Measurements from ENCODE around the gene CRYGS. TPM values are rescaled to one million over a fixed set of nuclear protein-coding genes. Genes with fewer than 3 reads are reported as not detected.

The CRYGS gene
- total and polyA plus RNA-seq, 2 donors (not counting 1 experiment from before 2014, with no cell fraction given), result 3.6 to 10.9 TPM

GRCh38 chr3:186511702-186512101, 32.5 kb downstream of the CRYGS start:
- no peak overlapping the region for H3K4me3 ChIP-seq (ENCODE audit: control extremely low read depth in 1 of 5, extremely low read depth in 1 of 5, insufficient read depth in 1 of 5, low read depth in 2 of 5, low read length in 4 of 5)
- ATAC-seq (ENCODE audit: low read depth) (no peak), DNase-seq (no peak)
- intact Hi-C loops (cut with micrococcal nuclease), result no loop called here
- H3K4me1 ChIP-seq (ENCODE audit: control insufficient read depth in 2 of 2, insufficient read depth in 2 of 2, low read length in 2 of 2), result peaks cover 18 to 25% of the 10 kb centered on the region in 2 donors
- POLR2A ChIA-PET, result no interaction called here
- CTCF ChIA-PET, result interaction anchor here (1.6 to 2.5 kb wide), 3 partner anchors 23 to 252 kb away, joined by 5 to 14 read pairs (median 9); no protein-coding TSS in a partner anchor
- H3K79me2 ChIP-seq (ENCODE audit: control insufficient read depth, insufficient read depth, low read length), result no peaks in the 10 kb centered on the region
- H4K20me1 ChIP-seq (ENCODE audit: control insufficient read depth, insufficient read depth, low read length, poor library complexity, severe bottlenecking), result no peaks in the 10 kb centered on the region
- no peaks in the 10 kb centered on the region for H3K36me3 ChIP-seq (replicated peaks in 1 of 2; ENCODE audit: control extremely low read depth in 1 of 2, control insufficient read depth in 1 of 2, extremely low read depth in 1 of 2, insufficient read depth in 2 of 2, low read length in 1 of 2)
- Mint-ChIP-seq H3K27me3 (peaks cover 3% of the 10 kb centered on the region), H3K9me3 (ENCODE audit: insufficient read depth) (peaks cover 2% of the 10 kb centered on the region), H3K4me3 (no peak overlapping the region), H3K27ac (no peak overlapping the region), H3K4me1 (peaks cover 45% of the 10 kb centered on the region)
- no peak overlapping the region for H3K9ac ChIP-seq (ENCODE audit: low read length)
- TF ChIP-seq CTCF (IDR thresholded peaks at IDR 0.05), result no peak
- no peak for TF ChIP-seq EZH2 (IDR thresholded peaks at IDR 0.05; ENCODE audit: borderline replicate concordance, insufficient read depth, low read depth, low read length, poor library complexity, severe bottlenecking)
- H3K9me3 ChIP-seq (ENCODE audit: control extremely low read depth in 1 of 3, control insufficient read depth in 2 of 3, insufficient read depth in 1 of 3, low read length in 2 of 3), result peaks cover 0 to 4% (median 0%) of the 10 kb centered on the region in 3 donors
- H3K4me2 ChIP-seq (replicated peaks; ENCODE audit: low read depth, low read length, poor library complexity, severe bottlenecking), result no peak overlapping the region
- H2AFZ ChIP-seq (ENCODE audit: insufficient read depth, low read depth, low read length, poor library complexity, severe bottlenecking), result no peak overlapping the region
- H3K27me3 ChIP-seq (replicated peaks in 1 of 4; ENCODE audit: control extremely low read depth in 1 of 4, control insufficient read depth in 3 of 4, insufficient read depth in 4 of 4, low read length in 3 of 4), result peaks cover 0 to 16% (median 2%) of the 10 kb centered on the region in 4 experiments
- no peak overlapping the region for H3K27ac ChIP-seq (ENCODE audit: low read length in 2 of 2)
- 69% methylated on average over 4 of the region's 5 CpGs for WGBS (ENCODE audit: insufficient coverage)

DNA sequence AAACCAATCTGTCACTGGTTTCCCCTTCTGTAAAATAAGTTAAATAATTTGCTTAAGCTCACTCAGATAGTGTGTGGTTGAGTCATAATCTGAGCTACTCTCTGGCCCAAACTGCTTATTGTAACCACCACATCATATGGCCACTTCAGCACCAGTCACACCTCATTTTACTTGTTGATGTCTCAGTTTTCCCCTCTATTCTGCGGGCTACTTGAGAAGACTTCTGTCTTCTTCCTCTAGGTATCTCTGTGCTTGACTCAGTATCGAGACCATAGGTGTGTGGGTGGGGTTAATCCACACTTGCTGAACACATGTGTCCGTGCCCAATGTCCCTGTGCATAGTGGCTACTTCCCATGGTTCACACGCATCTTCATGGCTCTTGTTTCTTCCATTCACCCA, 32.9 kb downstream of the CRYGS start:
- H3K4me3 ChIP-seq (ENCODE audit: control extremely low read depth in 1 of 5, extremely low read depth in 1 of 5, insufficient read depth in 1 of 5, low read depth in 2 of 5, low read length in 4 of 5), result no peak overlapping the region
- H3K9me3 Mint-ChIP-seq (ENCODE audit: insufficient read depth), result no peaks in the 10 kb centered on the region
- H3K4me3 Mint-ChIP-seq, result no peak overlapping the region
- DNase-seq (no peak), ATAC-seq (ENCODE audit: low read depth) (no peak)
- H3K27me3 Mint-ChIP-seq, result peaks cover 5% of the 10 kb centered on the region
- no peaks in the 10 kb centered on the region for H3K9me3 ChIP-seq (ENCODE audit: control extremely low read depth in 1 of 3, control insufficient read depth in 2 of 3, insufficient read depth in 1 of 3, low read length in 2 of 3)
- H3K4me1 Mint-ChIP-seq, result peaks cover 43% of the 10 kb centered on the region
- H4K20me1 ChIP-seq (ENCODE audit: control insufficient read depth, insufficient read depth, low read length, poor library complexity, severe bottlenecking), result no peaks in the 10 kb centered on the region
- no peak overlapping the region for H3K27ac Mint-ChIP-seq
- POLR2A ChIA-PET, result interaction anchor here (1.4 kb wide), 1 partner anchor 29 kb away, joined by 3 read pairs; no protein-coding TSS in a partner anchor
- TF ChIP-seq EZH2 (IDR thresholded peaks at IDR 0.05; ENCODE audit: borderline replicate concordance, insufficient read depth, low read depth, low read length, poor library complexity, severe bottlenecking), result no peak
- TF ChIP-seq CTCF (IDR thresholded peaks at IDR 0.05), result no peak
- 100% methylated on average over 1 of the region's 4 CpGs for WGBS (ENCODE audit: insufficient coverage)
- no peaks in the 10 kb centered on the region for H3K36me3 ChIP-seq (replicated peaks in 1 of 2; ENCODE audit: control extremely low read depth in 1 of 2, control insufficient read depth in 1 of 2, extremely low read depth in 1 of 2, insufficient read depth in 2 of 2, low read length in 1 of 2)
- CTCF ChIA-PET, result interaction anchor here (0.5 to 2.5 kb wide), 5 partner anchors 8 to 312 kb away, joined by 3 to 14 read pairs (median 5); no protein-coding TSS in a partner anchor
- H3K27me3 ChIP-seq (replicated peaks in 1 of 4; ENCODE audit: control extremely low read depth in 1 of 4, control insufficient read depth in 3 of 4, insufficient read depth in 4 of 4, low read length in 3 of 4), result peaks cover 0 to 16% (median 2%) of the 10 kb centered on the region in 4 experiments
- intact Hi-C loops (cut with micrococcal nuclease), result no loop called here
- H3K4me2 ChIP-seq (replicated peaks; ENCODE audit: low read depth, low read length, poor library complexity, severe bottlenecking), result no peak overlapping the region
- H3K79me2 ChIP-seq (ENCODE audit: control insufficient read depth, insufficient read depth, low read length), result no peaks in the 10 kb centered on the region
- no peak overlapping the region for H2AFZ ChIP-seq (ENCODE audit: insufficient read depth, low read depth, low read length, poor library complexity, severe bottlenecking)
- H3K9ac ChIP-seq (ENCODE audit: low read length), result no peak overlapping the region
- no peak overlapping the region for H3K27ac ChIP-seq (ENCODE audit: low read length in 2 of 2)
- peaks cover 18 to 25% of the 10 kb centered on the region in 2 donors for H3K4me1 ChIP-seq (ENCODE audit: control insufficient read depth in 2 of 2, insufficient read depth in 2 of 2, low read length in 2 of 2)
